ENCODE data around the gene HOXB7.

Gene HOXB7

DNA sequence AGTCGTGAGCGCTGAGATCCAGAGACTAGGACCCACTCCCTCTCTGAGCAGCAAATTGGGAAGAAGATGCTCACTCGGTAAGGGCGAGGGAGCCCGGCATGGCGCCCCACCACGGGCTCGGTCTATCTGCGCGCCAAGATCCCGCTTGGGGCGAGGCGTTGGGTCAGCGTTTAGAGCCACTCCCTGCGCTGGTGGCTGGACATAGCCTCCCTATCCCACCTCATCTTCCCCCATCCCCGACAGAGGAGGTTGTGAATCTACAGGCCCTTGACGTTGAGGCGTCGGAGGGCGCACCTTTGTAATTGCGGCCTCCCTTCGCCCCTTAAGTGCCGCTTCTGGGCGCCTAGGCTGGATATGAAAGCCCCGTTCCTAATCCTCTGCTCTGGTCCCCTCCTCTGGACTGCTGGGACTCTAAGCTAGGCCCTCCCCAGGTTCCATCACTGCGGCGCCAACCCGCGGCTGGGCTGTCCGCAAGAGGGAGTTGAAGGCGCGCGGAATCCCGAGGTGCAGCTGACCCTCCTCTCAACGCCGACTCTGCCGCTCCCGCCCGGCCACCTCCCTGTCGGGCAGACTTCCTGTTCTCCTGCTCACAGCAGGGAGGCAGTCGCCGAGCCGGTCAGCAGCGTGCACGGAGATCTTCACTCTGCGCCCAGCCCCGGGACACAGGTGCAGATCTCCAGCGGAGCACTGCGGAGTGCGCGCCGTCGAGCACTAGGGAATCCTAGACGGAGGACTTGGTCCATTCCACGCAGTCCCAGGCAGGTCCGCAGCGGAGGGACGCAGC lies 31.4 kb upstream of the HOXB7 start:
- Histone ChIP-seq H3K9me3 (no peaks in the 10 kb centered on the region), H3K27me3 (ENCODE audit: low read depth) (peaks cover 47% of the 10 kb centered on the region), H3K4me1 (peaks cover 2% of the 10 kb centered on the region; the same call in 1 of the 2 replicates), H3K36me3 (replicated peaks) (no peaks in the 10 kb centered on the region), H3K4me3 (no peak overlapping the region)
- in situ Hi-C loops (cut with MboI; ENCODE audit: low sequenced_read_pairs) = no loop called here
- no peak for DNase-seq (ENCODE audit: low spot score in 2 of 2)

DNA sequence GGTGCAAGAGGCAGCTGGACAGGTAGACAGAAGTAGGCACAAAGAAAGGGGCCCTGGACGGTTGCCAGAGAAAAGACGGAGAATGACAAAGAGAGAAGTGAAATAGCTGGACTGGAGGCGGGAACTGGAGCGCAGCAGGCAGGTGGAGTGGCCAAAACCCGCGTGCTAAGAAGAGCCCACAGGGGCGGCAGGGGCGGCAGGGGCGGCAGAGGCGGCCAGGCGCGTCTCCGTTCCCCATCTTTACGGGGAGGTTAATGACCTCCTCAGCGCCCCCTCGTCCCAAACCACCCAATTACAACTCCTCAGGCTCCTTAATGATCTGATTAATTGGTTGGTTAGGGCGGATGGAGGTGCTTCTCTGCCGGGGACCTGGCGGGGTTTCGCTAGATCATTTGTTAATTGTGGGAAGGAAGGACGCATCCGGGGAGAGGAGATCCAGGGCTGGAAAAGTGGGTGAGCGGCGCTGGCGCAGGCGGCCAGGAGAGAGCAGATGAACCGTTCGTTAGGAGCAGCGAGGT lies 30.8 kb upstream of the HOXB7 start:
- Histone ChIP-seq H3K9me3 (no peaks in the 10 kb centered on the region), H3K36me3 (replicated peaks) (no peaks in the 10 kb centered on the region), H3K4me3 (no peak overlapping the region), H3K4me1 (peaks cover 3% of the 10 kb centered on the region; the same call in 1 of the 2 replicates), H3K27me3 (ENCODE audit: low read depth) (peaks cover 47% of the 10 kb centered on the region)
- no peak for DNase-seq (ENCODE audit: low spot score in 2 of 2)
- in situ Hi-C loops (cut with MboI; ENCODE audit: low sequenced_read_pairs) = no loop called here

- no peak overlapping the region for H3K4me3 ChIP-seq
- H3K4me1 ChIP-seq = peaks cover 3% of the 10 kb centered on the region; the same call in 1 of the 2 replicates
- in situ Hi-C loops (cut with MboI; ENCODE audit: low sequenced_read_pairs) = no loop called here
- no peaks in the 10 kb centered on the region for H3K36me3 ChIP-seq (replicated peaks)
- DNase-seq (ENCODE audit: low spot score in 2 of 2) = no peak
- H3K27me3 ChIP-seq (ENCODE audit: low read depth) = peaks cover 47% of the 10 kb centered on the region
- no peaks in the 10 kb centered on the region for H3K9me3 ChIP-seq
Observed at GRCh38 chr17:48640858-48641180, 30.0 kb upstream of the HOXB7 start.

DNA sequence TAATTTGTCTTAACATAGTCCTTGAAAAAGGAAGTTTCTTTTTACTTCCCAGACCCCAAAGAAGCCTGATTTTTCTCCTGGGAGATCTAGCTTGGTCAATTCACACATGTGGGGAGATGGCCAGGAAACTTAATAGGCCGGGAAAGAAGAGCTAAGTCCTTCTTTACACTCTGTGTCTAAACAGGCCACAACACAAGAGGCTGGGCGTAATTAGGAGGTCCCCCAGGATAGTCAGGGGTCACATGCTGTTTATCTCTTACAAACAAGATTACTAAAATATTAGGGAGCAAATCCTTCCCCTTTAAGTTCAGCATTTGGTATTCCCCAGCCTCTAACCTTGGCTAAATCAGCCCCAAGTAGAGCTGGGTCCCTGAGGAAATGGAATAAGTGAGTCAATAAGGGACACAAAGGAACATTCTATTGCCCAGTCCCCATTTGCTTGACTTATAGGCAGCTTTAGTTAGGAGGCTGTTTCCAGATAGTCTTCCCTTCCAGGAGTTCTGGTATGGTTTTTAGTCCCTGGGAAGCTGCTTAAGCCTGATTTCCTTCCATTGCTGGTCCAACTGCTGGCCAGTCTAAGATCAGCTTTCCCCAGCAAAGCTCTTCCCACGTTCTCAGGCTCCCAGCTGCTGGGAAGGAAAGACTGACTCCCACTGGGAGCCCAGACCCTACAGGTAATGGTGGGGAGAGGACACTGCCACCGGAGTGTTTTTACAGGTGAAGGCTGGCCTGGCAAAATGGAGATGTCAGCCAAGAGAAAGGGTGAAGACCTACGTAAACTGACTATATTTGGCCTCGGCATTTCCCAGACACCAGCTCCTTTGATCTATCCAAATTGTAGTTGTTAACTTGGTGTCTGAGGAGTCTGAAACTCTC lies 29.4 kb upstream of the HOXB7 start:
- DNase-seq (ENCODE audit: low spot score in 2 of 2) = no peak
- no peaks in the 10 kb centered on the region for H3K36me3 ChIP-seq (replicated peaks)
- peaks cover 47% of the 10 kb centered on the region for H3K27me3 ChIP-seq (ENCODE audit: low read depth)

DNA sequence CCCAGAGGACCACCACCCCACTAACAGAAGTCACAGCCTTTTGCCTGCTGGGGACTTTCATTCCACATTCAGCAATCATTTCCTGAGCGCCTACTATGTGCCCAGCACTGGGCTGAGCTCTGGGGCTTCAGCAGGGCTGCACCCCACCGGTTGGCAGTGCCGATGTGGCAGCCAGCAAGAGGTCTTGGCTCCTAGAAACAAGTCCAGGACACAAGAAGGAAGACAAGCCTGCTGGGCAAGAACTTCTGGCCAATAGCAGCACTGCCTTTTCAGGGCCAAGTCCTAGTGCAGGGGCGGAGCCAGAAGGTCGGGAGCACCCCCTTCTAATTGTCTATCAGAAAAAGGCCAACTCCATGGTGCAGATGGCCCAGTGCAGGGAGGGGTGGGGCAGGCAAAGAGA lies 28.3 kb upstream of the HOXB7 start:
- no peak for DNase-seq (ENCODE audit: low spot score in 2 of 2)
- no peaks in the 10 kb centered on the region; the same call in 1 of the 2 replicates for H3K9me3 ChIP-seq
- H3K4me1 ChIP-seq = peaks cover 3% of the 10 kb centered on the region; the same call in 1 of the 2 replicates
- in situ Hi-C loops (cut with MboI; ENCODE audit: low sequenced_read_pairs) = no loop called here
- peaks cover 47% of the 10 kb centered on the region for H3K27me3 ChIP-seq (ENCODE audit: low read depth)
- no peak overlapping the region for H3K4me3 ChIP-seq
- H3K36me3 ChIP-seq (replicated peaks) = no peaks in the 10 kb centered on the region

More for the DNA sequence above, 29.4 kb upstream of the HOXB7 start:
- no peak overlapping the region for H3K4me3 ChIP-seq
- in situ Hi-C loops (cut with MboI; ENCODE audit: low sequenced_read_pairs) = no loop called here
- H3K9me3 ChIP-seq = no peaks in the 10 kb centered on the region
- H3K4me1 ChIP-seq = peaks cover 3% of the 10 kb centered on the region; the same call in 1 of the 2 replicates

DNA sequence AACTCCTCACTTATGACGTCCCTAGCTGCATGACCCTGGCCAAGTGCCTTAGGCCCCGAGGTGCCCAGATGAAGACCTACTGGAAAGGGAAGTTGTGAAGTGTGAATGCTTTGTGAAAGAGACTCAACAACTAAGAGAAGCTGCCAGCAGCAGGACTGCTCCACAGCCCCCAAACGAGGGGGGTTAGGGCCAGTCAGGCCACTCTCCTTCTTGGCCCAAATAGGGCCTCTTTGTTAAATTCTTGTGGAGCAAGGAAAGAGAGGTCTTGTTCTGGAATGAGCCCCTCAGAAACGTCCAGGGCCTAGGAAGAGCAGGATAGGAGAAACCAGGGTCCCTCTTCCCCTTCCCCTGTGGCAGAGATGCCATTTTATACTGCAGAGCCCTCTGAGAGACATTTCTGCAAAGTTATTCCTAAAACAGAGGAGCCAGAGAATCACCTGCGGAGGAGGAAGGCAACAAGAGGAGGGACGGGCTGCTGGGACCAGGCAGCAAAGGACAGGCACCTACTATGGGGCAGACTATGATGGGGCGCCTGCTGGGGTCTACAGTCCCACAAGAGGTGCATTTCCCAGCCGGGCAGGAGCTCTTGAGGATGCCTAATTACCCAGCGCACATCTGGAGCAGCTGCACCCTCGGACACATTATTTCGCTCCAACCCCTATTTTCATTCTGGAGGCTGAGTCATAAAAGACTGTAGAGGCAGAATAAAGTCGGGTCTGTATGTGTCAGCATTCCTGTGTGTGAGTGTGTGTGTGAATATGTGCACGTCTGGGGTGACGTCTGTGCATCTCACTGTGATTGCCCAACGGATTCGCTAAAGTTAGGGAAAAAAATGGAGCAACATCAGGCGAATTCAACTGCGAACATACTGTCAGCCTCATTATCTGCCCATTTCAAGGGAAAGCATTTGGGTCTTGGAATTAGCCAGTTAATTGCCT lies 26.8 kb upstream of the HOXB7 start:
- in situ Hi-C loops (cut with MboI; ENCODE audit: low sequenced_read_pairs) = no loop called here
- H3K4me3 ChIP-seq = no peak overlapping the region
- no peak for DNase-seq (ENCODE audit: low spot score in 2 of 2)
- peaks cover 3% of the 10 kb centered on the region for H3K4me1 ChIP-seq
- peaks cover 39% of the 10 kb centered on the region for H3K27me3 ChIP-seq (ENCODE audit: low read depth)
- no peaks in the 10 kb centered on the region; the same call in 1 of the 2 replicates for H3K9me3 ChIP-seq
- H3K36me3 ChIP-seq (replicated peaks) = no peaks in the 10 kb centered on the region

DNA sequence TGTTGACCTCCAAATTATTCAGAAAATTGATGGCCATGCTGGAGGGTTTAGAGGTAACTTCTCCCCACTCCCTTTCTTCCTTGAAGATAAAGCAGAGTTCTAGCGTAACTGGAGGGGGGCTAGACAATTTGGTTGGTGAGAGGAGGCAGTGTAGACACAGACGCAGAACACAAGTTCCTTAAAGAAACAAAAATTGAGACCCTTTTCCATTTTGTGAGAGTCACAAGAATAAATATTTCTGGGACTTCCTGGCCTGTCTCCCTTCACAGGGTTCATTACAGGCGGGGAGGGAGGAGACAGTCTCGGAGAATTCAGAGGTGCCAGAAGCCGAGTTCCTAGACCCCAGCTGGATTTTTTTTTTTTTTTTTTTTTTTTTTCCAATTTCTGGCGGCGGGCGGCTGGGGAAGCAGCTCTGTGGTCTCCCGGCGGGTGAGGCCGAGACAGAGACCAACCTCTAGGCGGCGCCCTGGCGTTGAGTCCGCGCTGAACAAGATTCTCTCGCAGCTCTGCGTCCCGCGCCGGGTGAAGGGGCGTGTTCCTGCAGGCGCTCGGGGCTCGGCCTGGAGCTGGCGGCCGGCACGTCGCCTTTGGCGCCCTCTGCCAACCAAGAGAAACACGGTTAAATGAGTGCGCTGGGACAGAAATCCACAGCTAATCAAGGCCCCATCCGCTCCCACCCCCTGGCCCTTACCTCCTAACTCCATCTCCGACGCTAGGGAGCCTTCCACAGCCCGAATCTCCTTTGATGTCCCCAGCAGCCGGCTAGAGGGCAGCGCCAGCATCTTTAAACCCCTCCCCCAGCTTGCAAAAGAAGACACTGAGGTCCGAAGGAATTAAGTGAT lies 25.6 kb upstream of the HOXB7 start:
- no peaks in the 10 kb centered on the region for H3K36me3 ChIP-seq (replicated peaks)
- H3K4me1 ChIP-seq = peaks cover 3% of the 10 kb centered on the region
- no peaks in the 10 kb centered on the region; the same call in 1 of the 2 replicates for H3K9me3 ChIP-seq
- DNase-seq (ENCODE audit: low spot score in 2 of 2) = peak; percentile 88 to 96
- peaks cover 29% of the 10 kb centered on the region for H3K27me3 ChIP-seq (ENCODE audit: low read depth)
- in situ Hi-C loops (cut with MboI; ENCODE audit: low sequenced_read_pairs) = no loop called here
- no peak overlapping the region for H3K4me3 ChIP-seq

DNA sequence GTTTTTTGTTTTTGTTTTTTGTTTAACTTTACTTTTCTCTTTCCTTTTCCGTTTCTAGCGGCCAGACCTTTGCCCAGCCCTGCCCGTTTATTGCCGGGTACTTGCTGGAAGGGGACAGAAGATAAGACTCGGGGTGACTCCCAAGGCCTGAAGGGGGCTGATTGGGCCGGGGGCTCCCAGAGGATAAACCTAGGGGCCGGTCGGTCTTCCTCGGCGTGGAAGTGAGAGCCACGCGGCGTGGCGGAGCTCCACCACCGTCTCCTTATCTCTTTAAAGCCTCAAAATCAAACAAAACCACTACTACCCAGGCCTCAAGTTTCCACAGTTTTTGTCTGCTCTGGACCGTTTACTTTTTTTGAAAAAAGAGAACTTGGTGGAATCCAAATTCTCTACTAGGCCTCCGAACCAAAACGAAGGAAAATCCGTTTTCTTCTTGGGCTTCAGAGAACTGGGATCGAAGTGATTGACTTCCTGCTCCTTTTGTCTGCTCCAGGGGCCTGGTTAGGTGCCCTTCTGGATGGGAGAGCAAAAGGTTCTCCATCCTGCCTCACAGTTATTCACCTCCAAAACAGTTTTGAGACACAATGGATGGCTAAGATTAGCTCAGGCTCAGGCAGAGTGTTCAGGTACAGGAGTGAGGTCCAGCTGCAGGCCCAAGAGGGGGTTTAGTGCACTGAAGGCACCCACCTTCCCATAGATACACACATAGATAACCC lies 23.8 kb upstream of the HOXB7 start:
- DNase-seq (ENCODE audit: low spot score in 2 of 2) = no peak
- H3K27me3 ChIP-seq (ENCODE audit: low read depth) = peaks cover 22% of the 10 kb centered on the region; the same call in 1 of the 2 replicates
- no peak overlapping the region for H3K4me3 ChIP-seq
- in situ Hi-C loops (cut with MboI; ENCODE audit: low sequenced_read_pairs) = no loop called here
- H3K9me3 ChIP-seq = no peaks in the 10 kb centered on the region; the same call in 1 of the 2 replicates
- H3K4me1 ChIP-seq = peaks cover 3% of the 10 kb centered on the region
- H3K36me3 ChIP-seq (replicated peaks) = no peaks in the 10 kb centered on the region

- DNase-seq (ENCODE audit: low spot score in 2 of 2) = no peak
- Histone ChIP-seq H3K4me3 (no peak overlapping the region), H3K36me3 (replicated peaks) (no peaks in the 10 kb centered on the region), H3K4me1 (peaks cover 3% of the 10 kb centered on the region), H3K27me3 (ENCODE audit: low read depth) (peaks cover 24% of the 10 kb centered on the region), H3K9me3 (no peaks in the 10 kb centered on the region; the same call in 1 of the 2 replicates)
- in situ Hi-C loops (cut with MboI; ENCODE audit: low sequenced_read_pairs) = no loop called here
Observed at GRCh38 chr17:48633266-48633677, 22.5 kb upstream of the HOXB7 start.

- H3K4me1 ChIP-seq = peaks cover 3% of the 10 kb centered on the region
- H3K36me3 ChIP-seq (replicated peaks) = no peaks in the 10 kb centered on the region
- in situ Hi-C loops (cut with MboI; ENCODE audit: low sequenced_read_pairs) = no loop called here
- no peak overlapping the region for H3K4me3 ChIP-seq
- no peaks in the 10 kb centered on the region; the same call in 1 of the 2 replicates for H3K9me3 ChIP-seq
- DNase-seq (ENCODE audit: low spot score in 2 of 2) = no peak
- peaks cover 26% of the 10 kb centered on the region for H3K27me3 ChIP-seq (ENCODE audit: low read depth)
Observed at GRCh38 chr17:48632579-48633265, 21.9 kb upstream of the HOXB7 start.

DNA sequence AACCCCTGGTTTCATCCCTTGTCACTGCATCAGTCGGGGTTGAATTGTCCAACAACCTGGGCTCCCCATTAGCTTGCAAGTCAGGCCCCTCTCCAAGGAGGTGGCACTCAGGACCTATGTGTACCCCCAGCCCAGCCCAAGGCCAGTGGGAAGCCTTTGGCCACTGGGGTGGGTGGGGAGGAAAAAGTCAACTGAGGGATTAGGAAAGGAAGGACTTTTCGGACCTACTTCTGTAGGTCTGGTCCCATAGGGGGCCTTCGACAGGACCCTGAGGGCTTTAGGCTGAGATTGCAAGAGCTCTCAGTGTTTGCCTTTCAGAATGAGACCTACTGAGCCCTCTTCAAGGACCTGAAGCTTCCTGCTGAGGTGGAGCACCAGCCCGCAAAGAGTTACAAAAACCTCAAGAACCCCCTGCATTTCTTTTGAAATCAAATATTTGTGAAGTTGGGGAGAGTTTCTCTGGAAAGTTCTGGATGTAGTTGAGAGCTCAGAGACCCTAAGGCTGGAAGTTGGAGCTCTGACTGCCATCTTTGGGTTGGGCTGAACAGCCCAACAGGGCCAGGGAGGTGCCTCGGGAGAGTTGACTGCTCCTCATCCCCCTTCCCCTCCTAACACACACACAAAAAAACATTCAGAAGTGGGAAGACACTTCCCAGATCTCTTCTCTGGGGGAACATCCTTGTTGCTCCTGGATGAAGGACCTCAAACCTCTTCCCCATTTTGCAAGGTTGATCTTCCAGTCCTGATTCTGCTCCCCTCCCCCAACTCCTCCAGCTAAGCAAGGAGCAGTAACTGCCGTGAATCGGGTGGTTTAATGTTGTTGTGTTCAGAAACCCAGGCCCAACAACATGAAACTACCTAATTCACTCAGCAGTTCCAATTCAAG lies 21.1 kb upstream of the HOXB7 start:
- H3K4me1 ChIP-seq = peaks cover 3% of the 10 kb centered on the region
- H3K27me3 ChIP-seq (ENCODE audit: low read depth) = peaks cover 34% of the 10 kb centered on the region
- no peak for DNase-seq (ENCODE audit: low spot score in 2 of 2)
- in situ Hi-C loops (cut with MboI; ENCODE audit: low sequenced_read_pairs) = no loop called here
- no peaks in the 10 kb centered on the region for H3K36me3 ChIP-seq (replicated peaks)
- H3K4me3 ChIP-seq = no peak overlapping the region
- no peaks in the 10 kb centered on the region; the same call in 1 of the 2 replicates for H3K9me3 ChIP-seq

Measured in HAP-1 (cell line).